K562 (cell line): Measurements from ENCODE around the gene SAFB. TPM values are rescaled to one million over a fixed set of nuclear protein-coding genes. Genes with fewer than 3 reads are reported as not detected.

Source experiments
- HDAC1 ChIP-seq, 2 experiments: fragments of 450-650 bp; IDR thresholded peaks; 2 replicates each; pipeline ENCODE4 v1.6.1; 2016 to 2017; ENCODE audit warnings: inconsistent platforms in 1 of 2, mild to moderate bottlenecking in 1 of 2, moderate library complexity in 1 of 2
- MEIS2 ChIP-seq: fragments of 450-650 bp; IDR thresholded peaks from 2 replicates; pipeline ENCODE4 v1.6.1; 2014; ENCODE audit warnings: mild to moderate bottlenecking; ENCODE audit not compliant: partially characterized antibody
- PHF8 ChIP-seq: fragments of 200-600 bp; sonication (generic); IDR thresholded peaks from 2 replicates; pipeline ENCODE4 v1.6.1; 2012; ENCODE audit warnings: mixed run types, mild to moderate bottlenecking, inconsistent platforms, low read length, moderate library complexity, borderline replicate concordance
- SMAD1 ChIP-seq: fragments of 150-350 bp; IDR thresholded peaks from 2 replicates; pipeline ENCODE4 v1.6.1; 2014; ENCODE audit warnings: low read length, low read depth; ENCODE audit not compliant: partially characterized antibody
- ZNF12 ChIP-seq: sonication (generic); formaldehyde crosslinking; IDR thresholded peaks from 2 replicates; pipeline ENCODE4 v1.4.0; 2020; ENCODE audit warnings: mild to moderate bottlenecking, missing genetic modification reagents
- ZNF431 ChIP-seq: sonication (generic); formaldehyde crosslinking; IDR thresholded peaks from 2 replicates; pipeline ENCODE4 v1.8.0; 2022; ENCODE audit warnings: mild to moderate bottlenecking, missing genetic modification reagents
- ZSCAN29 ChIP-seq: fragments of 450-650 bp; IDR thresholded peaks from 2 replicates; pipeline ENCODE4 v1.6.1; 2017
- polyA plus RNA-seq, 8 experiments: library from polyadenylated mRNA; depleted of rRNA in 4 of 8; stranded (reverse) in 5 of 8; unstranded in 3 of 8; fragments of >200 nt; fragmentation: Nextera tagmentation in 2 of 8; fragmentation: Illumina TruSeq in 1 of 8; extraction: Ambion mirVana in 2 of 8; extraction: Trizol in 1 of 8; gene quantifications; 2 replicates each; pipeline versions ENCODE4 v1.2.1 to v1.2.3, GENCODE V29; 2011 to 2014; ENCODE audit warnings: inconsistent platforms in 1 of 8, missing spikeins in 1 of 8
- total RNA-seq, 7 experiments: library from RNA; depleted of rRNA in 6 of 7; stranded (reverse); fragments of >200 nt in 6 of 7; fragmentation: Illumina TruSeq in 2 of 7; extraction: Trizol in 2 of 7; gene quantifications; 2 replicates each; pipeline versions ENCODE4 v1.2.1 to v1.2.3, GENCODE V29; 2011 to 2021; ENCODE audit warnings: low replicate concordance in 1 of 7
- TF ChIP-seq, protein P1 (sequence below): fragments of 250-450 bp; sonication (Bioruptor Pico); IDR thresholded peaks from 2 replicates; pipeline ENCODE4 v1.4.0; 2020
- TF ChIP-seq, protein P2 (sequence below): fragments of 450-650 bp; formaldehyde crosslinking; IDR thresholded peaks from 2 replicates; pipeline ENCODE4 v1.4.0; 2022; ENCODE audit warnings: missing genetic modification characterization
- TF ChIP-seq, protein P3 (sequence below): fragments of 450-650 bp; formaldehyde crosslinking; IDR thresholded peaks from 2 replicates; pipeline ENCODE4 v1.4.0; 2020; ENCODE audit warnings: mild to moderate bottlenecking
- TF ChIP-seq, protein P4 (sequence below): sonication (generic); formaldehyde crosslinking; IDR thresholded peaks from 2 replicates; pipeline ENCODE4 v1.8.0; 2022; ENCODE audit warnings: missing genetic modification reagents, mild to moderate bottlenecking, borderline replicate concordance

Gene SAFB
- total and polyA plus RNA-seq, 9 of the 15 experiments (the other 6 are each of a cell fraction or from before 2014, with no cell fraction given), result 1.1 to 151 (median 83.1) TPM

DNA sequence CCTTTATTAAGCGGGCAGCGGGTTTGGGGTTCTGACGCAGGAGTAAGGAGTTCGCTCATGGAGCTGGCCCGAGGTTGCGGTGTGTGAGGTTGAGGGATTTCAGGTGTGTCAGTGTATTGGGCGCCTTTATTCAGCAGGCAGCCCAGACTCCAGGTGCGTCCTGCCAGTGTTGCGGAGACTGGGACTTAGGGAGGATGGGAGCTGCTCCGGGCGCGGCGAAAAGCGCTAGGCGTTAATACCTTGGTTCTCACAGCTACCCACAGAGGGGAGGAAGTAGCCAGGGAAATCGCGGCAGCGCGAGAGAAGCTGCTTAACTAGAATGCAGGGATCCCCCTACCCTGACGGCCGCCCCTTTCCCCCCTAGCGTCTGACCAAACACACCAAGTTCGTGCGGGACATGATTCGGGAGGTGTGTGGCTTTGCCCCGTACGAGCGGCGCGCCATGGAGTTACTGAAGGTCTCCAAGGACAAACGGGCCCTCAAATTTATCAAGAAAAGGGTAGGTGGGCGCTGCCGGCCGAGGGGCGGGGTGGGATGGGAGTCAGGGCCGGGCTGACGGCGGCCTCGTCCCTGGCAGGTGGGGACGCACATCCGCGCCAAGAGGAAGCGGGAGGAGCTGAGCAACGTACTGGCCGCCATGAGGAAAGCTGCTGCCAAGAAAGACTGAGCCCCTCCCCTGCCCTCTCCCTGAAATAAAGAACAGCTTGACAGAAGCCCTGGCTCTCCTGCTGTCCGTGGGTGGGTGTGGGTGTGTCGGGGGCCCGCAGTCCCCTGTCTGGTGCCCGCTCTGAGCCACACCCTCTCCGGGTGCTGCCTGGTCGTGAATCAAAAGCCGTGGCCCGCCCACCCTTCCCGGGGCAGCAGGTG is 68.3 kb downstream of the SAFB start (continued):
- TF ChIP-seq, protein P1, sequence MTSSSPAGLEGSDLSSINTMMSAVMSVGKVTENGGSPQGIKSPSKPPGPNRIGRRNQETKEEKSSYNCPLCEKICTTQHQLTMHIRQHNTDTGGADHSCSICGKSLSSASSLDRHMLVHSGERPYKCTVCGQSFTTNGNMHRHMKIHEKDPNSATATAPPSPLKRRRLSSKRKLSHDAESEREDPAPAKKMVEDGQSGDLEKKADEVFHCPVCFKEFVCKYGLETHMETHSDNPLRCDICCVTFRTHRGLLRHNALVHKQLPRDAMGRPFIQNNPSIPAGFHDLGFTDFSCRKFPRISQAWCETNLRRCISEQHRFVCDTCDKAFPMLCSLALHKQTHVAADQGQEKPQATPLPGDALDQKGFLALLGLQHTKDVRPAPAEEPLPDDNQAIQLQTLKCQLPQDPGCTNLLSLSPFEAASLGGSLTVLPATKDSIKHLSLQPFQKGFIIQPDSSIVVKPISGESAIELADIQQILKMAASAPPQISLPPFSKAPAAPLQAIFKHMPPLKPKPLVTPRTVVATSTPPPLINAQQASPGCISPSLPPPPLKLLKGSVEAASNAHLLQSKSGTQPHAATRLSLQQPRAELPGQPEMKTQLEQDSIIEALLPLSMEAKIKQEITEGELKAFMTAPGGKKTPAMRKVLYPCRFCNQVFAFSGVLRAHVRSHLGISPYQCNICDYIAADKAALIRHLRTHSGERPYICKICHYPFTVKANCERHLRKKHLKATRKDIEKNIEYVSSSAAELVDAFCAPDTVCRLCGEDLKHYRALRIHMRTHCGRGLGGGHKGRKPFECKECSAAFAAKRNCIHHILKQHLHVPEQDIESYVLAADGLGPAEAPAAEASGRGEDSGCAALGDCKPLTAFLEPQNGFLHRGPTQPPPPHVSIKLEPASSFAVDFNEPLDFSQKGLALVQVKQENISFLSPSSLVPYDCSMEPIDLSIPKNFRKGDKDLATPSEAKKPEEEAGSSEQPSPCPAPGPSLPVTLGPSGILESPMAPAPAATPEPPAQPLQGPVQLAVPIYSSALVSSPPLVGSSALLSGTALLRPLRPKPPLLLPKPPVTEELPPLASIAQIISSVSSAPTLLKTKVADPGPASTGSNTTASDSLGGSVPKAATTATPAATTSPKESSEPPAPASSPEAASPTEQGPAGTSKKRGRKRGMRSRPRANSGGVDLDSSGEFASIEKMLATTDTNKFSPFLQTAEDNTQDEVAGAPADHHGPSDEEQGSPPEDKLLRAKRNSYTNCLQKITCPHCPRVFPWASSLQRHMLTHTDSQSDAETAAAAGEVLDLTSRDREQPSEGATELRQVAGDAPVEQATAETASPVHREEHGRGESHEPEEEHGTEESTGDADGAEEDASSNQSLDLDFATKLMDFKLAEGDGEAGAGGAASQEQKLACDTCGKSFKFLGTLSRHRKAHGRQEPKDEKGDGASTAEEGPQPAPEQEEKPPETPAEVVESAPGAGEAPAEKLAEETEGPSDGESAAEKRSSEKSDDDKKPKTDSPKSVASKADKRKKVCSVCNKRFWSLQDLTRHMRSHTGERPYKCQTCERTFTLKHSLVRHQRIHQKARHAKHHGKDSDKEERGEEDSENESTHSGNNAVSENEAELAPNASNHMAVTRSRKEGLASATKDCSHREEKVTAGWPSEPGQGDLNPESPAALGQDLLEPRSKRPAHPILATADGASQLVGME, result no peak
- 0 out of 4 replicates have a peak, but pooled peaks of 1 of the 2 experiments have one; percentile 5 for TF ChIP-seq HDAC1 (IDR thresholded peaks at IDR 0.05)
- no peak for TF ChIP-seq PHF8
- TF ChIP-seq, protein P2, sequence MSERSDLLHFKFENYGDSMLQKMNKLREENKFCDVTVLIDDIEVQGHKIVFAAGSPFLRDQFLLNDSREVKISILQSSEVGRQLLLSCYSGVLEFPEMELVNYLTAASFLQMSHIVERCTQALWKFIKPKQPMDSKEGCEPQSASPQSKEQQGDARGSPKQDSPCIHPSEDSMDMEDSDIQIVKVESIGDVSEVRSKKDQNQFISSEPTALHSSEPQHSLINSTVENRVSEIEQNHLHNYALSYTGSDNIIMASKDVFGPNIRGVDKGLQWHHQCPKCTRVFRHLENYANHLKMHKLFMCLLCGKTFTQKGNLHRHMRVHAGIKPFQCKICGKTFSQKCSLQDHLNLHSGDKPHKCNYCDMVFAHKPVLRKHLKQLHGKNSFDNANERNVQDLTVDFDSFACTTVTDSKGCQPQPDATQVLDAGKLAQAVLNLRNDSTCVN (CRISPR knock-in tag), result peak; percentile 33; the same call in 1 of the 2 replicates
- TF ChIP-seq ZNF12 (CRISPR knock-in tag), result 0 out of 2 replicates have a peak, but pooled peaks have one; percentile 9
- peak; percentile 34 for TF ChIP-seq MEIS2
- TF ChIP-seq ZNF431 (CRISPR knock-in tag), result 0 out of 2 replicates have a peak, but pooled peaks have one; percentile 68
- peak; percentile 29 for TF ChIP-seq SMAD1
- TF ChIP-seq, protein P3, sequence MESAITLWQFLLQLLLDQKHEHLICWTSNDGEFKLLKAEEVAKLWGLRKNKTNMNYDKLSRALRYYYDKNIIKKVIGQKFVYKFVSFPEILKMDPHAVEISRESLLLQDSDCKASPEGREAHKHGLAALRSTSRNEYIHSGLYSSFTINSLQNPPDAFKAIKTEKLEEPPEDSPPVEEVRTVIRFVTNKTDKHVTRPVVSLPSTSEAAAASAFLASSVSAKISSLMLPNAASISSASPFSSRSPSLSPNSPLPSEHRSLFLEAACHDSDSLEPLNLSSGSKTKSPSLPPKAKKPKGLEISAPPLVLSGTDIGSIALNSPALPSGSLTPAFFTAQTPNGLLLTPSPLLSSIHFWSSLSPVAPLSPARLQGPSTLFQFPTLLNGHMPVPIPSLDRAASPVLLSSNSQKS (CRISPR knock-in tag), result no peak; the same call in 1 of the 2 replicates
- TF ChIP-seq, protein P4, sequence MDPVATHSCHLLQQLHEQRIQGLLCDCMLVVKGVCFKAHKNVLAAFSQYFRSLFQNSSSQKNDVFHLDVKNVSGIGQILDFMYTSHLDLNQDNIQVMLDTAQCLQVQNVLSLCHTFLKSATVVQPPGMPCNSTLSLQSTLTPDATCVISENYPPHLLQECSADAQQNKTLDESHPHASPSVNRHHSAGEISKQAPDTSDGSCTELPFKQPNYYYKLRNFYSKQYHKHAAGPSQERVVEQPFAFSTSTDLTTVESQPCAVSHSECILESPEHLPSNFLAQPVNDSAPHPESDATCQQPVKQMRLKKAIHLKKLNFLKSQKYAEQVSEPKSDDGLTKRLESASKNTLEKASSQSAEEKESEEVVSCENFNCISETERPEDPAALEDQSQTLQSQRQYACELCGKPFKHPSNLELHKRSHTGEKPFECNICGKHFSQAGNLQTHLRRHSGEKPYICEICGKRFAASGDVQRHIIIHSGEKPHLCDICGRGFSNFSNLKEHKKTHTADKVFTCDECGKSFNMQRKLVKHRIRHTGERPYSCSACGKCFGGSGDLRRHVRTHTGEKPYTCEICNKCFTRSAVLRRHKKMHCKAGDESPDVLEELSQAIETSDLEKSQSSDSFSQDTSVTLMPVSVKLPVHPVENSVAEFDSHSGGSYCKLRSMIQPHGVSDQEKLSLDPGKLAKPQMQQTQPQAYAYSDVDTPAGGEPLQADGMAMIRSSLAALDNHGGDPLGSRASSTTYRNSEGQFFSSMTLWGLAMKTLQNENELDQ (CRISPR knock-in tag), result peak; percentile 31; the same call in 1 of the 2 replicates
- no peak for TF ChIP-seq ZSCAN29
